Measurements from ENCODE around the gene C11orf71.

Gene C11orf71, protein sequence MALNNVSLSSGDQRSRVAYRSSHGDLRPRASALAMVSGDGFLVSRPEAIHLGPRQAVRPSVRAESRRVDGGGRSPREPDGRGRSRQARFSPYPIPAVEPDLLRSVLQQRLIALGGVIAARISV

GRCh38 chr11:114400216-114400914 is at the start of gene C11orf71, which contains the start of gene RBM7:
Gene C11orf71, minus strand, starts transcription at chr11:114400511. Its CDS starts 180 bp downstream, at chr11:114400331.
Gene RBM7, plus strand, starts transcription at chr11:114400666. Its CDS starts 6 bp downstream, at chr11:114400672.
- peaks cover 35% of the 10 kb centered on the region for H3K79me2 ChIP-seq (ENCODE audit: insufficient read depth, low read length)
- no peak for TF ChIP-seq EZH2 (IDR thresholded peaks at IDR 0.05; ENCODE audit: borderline replicate concordance, low read length)
- TF ChIP-seq CTCF (IDR thresholded peaks at IDR 0.05; ENCODE audit: low read length) = no peak
- no peaks in the 10 kb centered on the region for H3F3A ChIP-seq (ENCODE audit: insufficient read depth, low read length)
- H3K4me2 ChIP-seq (ENCODE audit: low read length) = peak within 1 kb of the TSS; percentile 91
- no peaks in the 10 kb centered on the region for H3K9me2 ChIP-seq (ENCODE audit: low read depth, low read length)
- peaks cover 23% of the 10 kb centered on the region for H3K36me3 ChIP-seq (ENCODE audit: insufficient read depth, low read length)
- H3K4me1 ChIP-seq (ENCODE audit: insufficient read depth, low read length, severe bottlenecking) = peaks cover 21% of the 10 kb centered on the region
- peak within 1 kb of the TSS; percentile 93 for H3K4me3 ChIP-seq (ENCODE audit: low read depth, low read length, poor library complexity, severe bottlenecking)
- no peak within 1 kb of the TSS for H2AFZ ChIP-seq (ENCODE audit: low read length)
- H4K20me1 ChIP-seq (ENCODE audit: insufficient read depth, low read length) = no peaks in the 10 kb centered on the region
- peak within 1 kb of the TSS; percentile 99 for H3K9ac ChIP-seq (ENCODE audit: low read length)
- H3K27me3 ChIP-seq (ENCODE audit: insufficient read depth, low read length) = no peaks in the 10 kb centered on the region
- no peaks in the 10 kb centered on the region for H3K9me3 ChIP-seq (ENCODE audit: low read length)
- H3K27ac ChIP-seq (ENCODE audit: low read depth, low read length, poor library complexity, severe bottlenecking) = peak within 1 kb of the TSS; percentile 64

DNA sequence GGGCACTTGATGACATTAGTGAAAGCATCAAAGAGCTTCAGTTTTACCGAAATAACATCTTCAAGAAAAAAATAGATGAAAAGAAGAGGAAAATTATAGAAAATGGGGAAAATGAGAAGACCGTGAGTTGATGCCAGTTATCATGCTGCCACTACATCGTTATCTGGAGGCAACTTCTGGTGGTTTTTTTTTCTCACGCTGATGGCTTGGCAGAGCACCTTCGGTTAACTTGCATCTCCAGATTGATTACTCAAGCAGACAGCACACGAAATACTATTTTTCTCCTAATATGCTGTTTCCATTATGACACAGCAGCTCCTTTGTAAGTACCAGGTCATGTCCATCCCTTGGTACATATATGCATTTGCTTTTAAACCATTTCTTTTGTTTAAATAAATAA is 49.5 kb upstream of the C11orf71 start:
- Histone ChIP-seq H3K36me3 (ENCODE audit: insufficient read depth, low read length) (peaks cover 39% of the 10 kb centered on the region), H3K4me2 (ENCODE audit: low read length) (no peak overlapping the region), H3K79me2 (ENCODE audit: insufficient read depth, low read length) (no peaks in the 10 kb centered on the region), H3K4me1 (ENCODE audit: insufficient read depth, low read length, severe bottlenecking) (no peaks in the 10 kb centered on the region), H2AFZ (ENCODE audit: low read length) (no peak overlapping the region), H3K9me2 (ENCODE audit: low read depth, low read length) (no peaks in the 10 kb centered on the region), H3K4me3 (ENCODE audit: low read depth, low read length, poor library complexity, severe bottlenecking) (no peak overlapping the region), H3K27me3 (ENCODE audit: insufficient read depth, low read length) (no peaks in the 10 kb centered on the region), H3K9ac (ENCODE audit: low read length) (no peak overlapping the region), H4K20me1 (ENCODE audit: insufficient read depth, low read length) (no peaks in the 10 kb centered on the region), H3F3A (ENCODE audit: insufficient read depth, low read length) (no peaks in the 10 kb centered on the region), H3K9me3 (ENCODE audit: low read length) (no peaks in the 10 kb centered on the region), H3K27ac (ENCODE audit: low read depth, low read length, poor library complexity, severe bottlenecking) (no peak overlapping the region)
- TF ChIP-seq EZH2 (IDR thresholded peaks at IDR 0.05; ENCODE audit: borderline replicate concordance, low read length) (no peak), CTCF (IDR thresholded peaks at IDR 0.05; ENCODE audit: low read length) (no peak)

DNA sequence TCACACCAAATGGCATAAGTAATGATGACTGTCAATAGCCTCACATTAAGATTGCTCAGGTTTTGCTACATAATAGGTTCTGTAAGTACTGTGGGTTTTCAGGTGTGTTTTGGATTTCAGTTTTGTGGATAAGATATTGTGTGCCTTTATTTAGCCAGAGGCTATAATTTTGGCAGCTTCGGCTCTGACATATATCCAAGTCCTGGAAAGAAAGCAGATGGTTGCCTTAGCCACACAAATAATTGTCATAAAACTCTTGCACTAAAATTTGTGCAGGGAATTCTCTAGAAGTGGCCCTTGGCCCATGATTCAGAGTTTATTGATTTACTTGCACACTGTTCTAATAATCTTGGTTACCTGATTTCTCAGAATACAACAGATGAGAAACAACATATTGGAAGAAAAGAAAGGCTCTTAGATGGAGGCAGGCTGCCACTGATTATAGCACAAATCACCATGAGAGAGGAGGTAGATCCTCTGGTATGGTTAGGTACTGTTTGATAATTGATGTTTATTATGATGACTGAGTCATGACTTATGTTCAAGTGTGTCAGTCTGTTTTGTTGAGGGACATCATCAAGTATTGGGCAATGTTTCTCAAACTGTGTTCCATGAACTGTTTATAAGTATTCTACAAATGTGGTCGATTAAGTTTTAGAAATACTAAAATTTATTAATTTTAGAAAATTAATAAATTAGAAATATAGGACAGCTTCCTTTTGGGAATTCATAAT is 48.6 kb upstream of the C11orf71 start:
- H3K4me2 ChIP-seq (ENCODE audit: low read length) = no peak overlapping the region
- no peaks in the 10 kb centered on the region for H3K4me1 ChIP-seq (ENCODE audit: insufficient read depth, low read length, severe bottlenecking)
- no peak overlapping the region for H2AFZ ChIP-seq (ENCODE audit: low read length)
- TF ChIP-seq CTCF (IDR thresholded peaks at IDR 0.05; ENCODE audit: low read length) (no peak), EZH2 (IDR thresholded peaks at IDR 0.05; ENCODE audit: borderline replicate concordance, low read length) (no peak)
- no peak overlapping the region for H3K4me3 ChIP-seq (ENCODE audit: low read depth, low read length, poor library complexity, severe bottlenecking)
- no peaks in the 10 kb centered on the region for H3K9me3 ChIP-seq (ENCODE audit: low read length)
- no peak overlapping the region for H3K27ac ChIP-seq (ENCODE audit: low read depth, low read length, poor library complexity, severe bottlenecking)
- H3K27me3 ChIP-seq (ENCODE audit: insufficient read depth, low read length) = no peaks in the 10 kb centered on the region
- H3F3A ChIP-seq (ENCODE audit: insufficient read depth, low read length) = no peaks in the 10 kb centered on the region
- H3K9me2 ChIP-seq (ENCODE audit: low read depth, low read length) = no peaks in the 10 kb centered on the region
- no peaks in the 10 kb centered on the region for H4K20me1 ChIP-seq (ENCODE audit: insufficient read depth, low read length)
- no peak overlapping the region for H3K9ac ChIP-seq (ENCODE audit: low read length)
- peaks cover 47% of the 10 kb centered on the region for H3K36me3 ChIP-seq (ENCODE audit: insufficient read depth, low read length)
- no peaks in the 10 kb centered on the region for H3K79me2 ChIP-seq (ENCODE audit: insufficient read depth, low read length)

Measured in OCI-LY1 (cell line).